NCI-H2081 treated with DMSO at 0.1 percent for 48 hours (cell line): ENCODE data around the gene LTBP4.

Experiments
- DNase-seq: peaks from one replicate; lab custom pipeline; 2025; lab: John Stamatoyannopoulos, UW

The LTBP4 gene

GRCh38 chr19:40666803-40667438 lies 65.8 kb downstream of the LTBP4 start:
- no peak for DNase-seq

DNA sequence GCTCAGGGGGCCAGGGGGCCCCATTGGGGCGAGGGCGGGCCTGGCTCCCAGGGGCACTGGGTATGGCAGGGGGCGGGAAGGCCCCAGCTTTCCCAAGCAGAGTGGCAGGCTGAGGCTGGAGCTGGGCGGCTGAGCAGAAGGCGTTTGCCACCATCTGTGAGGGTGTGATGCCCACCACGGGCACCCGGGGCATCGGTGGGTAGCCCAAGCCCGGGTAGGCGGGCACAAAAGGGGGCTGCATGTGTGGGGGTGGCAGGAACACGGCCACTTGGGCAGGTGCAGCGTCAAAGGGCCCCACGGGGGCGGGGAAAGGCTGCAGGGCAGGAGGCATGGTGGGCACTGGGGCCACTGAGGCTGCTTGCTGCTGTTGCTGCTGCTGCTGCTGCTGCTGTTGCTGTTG lies 66.4 kb downstream of the LTBP4 start:
- no peak for DNase-seq

DNA sequence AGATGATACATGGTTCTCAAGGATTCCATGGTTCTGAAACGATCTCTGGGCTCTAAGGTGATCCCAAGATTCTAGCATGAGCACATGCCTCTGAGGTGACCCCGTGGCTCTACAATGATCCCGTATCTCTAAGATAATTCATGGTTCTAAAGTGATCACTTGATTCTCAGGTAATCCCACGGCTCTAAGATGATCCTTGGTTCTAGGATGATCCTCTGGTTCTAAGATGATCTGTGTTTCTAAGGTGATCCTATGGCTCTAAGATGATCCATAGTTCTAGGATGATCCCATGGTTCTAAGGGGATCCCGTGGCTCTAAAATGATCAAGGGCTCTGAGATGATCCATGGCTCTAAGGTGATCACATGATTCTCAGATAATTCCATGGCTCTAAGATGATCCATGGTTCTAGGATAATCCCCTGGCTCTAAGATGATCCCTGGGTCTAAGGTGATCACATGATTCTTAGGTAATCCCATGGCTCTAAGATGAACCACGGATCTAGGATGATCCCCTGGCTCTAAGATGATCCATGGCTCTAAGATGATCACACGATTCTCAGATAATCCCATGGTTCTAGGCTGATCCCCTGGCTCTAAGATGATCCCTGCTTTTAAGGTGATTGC lies 67.9 kb downstream of the LTBP4 start:
- DNase-seq = no peak

GRCh38 chr19:40671404-40671803 lies 70.2 kb downstream of the LTBP4 start:
- DNase-seq = no peak

GRCh38 chr19:40672038-40672437 lies 70.9 kb downstream of the LTBP4 start:
- DNase-seq = no peak

GRCh38 chr19:40672573-40673299 lies 71.6 kb downstream of the LTBP4 start:
- DNase-seq = no peak

- DNase-seq = no peak
Observed at GRCh38 chr19:40673397-40673796, 72.2 kb downstream of the LTBP4 start.

GRCh38 chr19:40674291-40674690 lies 73.1 kb downstream of the LTBP4 start:
- DNase-seq = no peak

DNA sequence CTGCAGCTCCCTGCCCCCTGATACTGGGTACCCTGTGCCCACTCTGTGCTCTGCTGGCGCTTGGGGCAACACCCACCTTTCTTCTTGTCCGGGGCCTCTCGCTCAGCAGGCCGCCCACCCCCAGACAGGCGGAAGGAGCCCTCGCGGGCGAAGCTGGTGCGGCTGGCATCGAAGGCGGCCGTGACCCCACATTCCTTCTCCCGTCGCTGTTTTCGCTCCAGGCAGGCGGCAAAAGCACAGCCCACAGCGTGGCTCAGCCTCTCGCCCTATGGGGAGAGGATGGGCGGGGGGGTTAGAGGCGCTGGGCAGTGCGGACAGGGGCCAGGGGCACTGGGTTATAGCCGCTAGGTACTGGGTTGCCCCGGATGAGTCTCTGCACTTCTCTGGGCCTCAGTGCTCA lies 76.0 kb downstream of the LTBP4 start:
- no peak for DNase-seq
